ACC112 (cell line): ENCODE measurements around the gene MAML2.

ENCODE experiments used
- H2AFZ ChIP-seq: fragments of 200-600 bp; sonication (generic); one replicate; pipeline ENCODE4 v1.6.0; 2017; ENCODE audit warnings: antibody characterized with exemption, low read length; ENCODE audit not compliant: unreplicated experiment
- H3K27ac ChIP-seq: fragments of 200-600 bp; sonication (generic); 2 replicates; pipeline ENCODE4 v1.5.1; 2014; ENCODE audit warnings: low read depth, mild to moderate bottlenecking, antibody characterized with exemption, low read length, moderate library complexity
- H3K27me3 ChIP-seq: fragments of 200-600 bp; sonication (generic); 2 replicates; pipeline ENCODE4 v1.6.1; 2014; ENCODE audit warnings: mild to moderate bottlenecking, antibody characterized with exemption, low read length, moderate library complexity, mixed read lengths; ENCODE audit not compliant: insufficient read depth
- H3K36me3 ChIP-seq: fragments of 200-600 bp; sonication (generic); 2 replicates; pipeline ENCODE4 v1.6.1; 2016; ENCODE audit warnings: mild to moderate bottlenecking, antibody characterized with exemption, low read length, moderate library complexity, mixed read lengths; ENCODE audit not compliant: insufficient read depth
- H3K4me1 ChIP-seq: fragments of 200-600 bp; sonication (generic); one replicate; pipeline ENCODE4 v1.6.1; 2016; ENCODE audit warnings: low read length, mixed read lengths; ENCODE audit not compliant: insufficient read depth, unreplicated experiment, control insufficient read depth
- H3K4me3 ChIP-seq: fragments of 200-600 bp; sonication (generic); 2 replicates; pipeline ENCODE4 v1.5.1; 2014; ENCODE audit warnings: mild to moderate bottlenecking, low read depth, low read length
- H3K79me2 ChIP-seq: fragments of 200-600 bp; sonication (generic); one replicate; pipeline ENCODE4 v1.6.0; 2016; ENCODE audit warnings: low read length; ENCODE audit not compliant: control insufficient read depth, unreplicated experiment, insufficient read depth

Gene MAML2

GRCh38 chr11:96017856-96018255, 325.1 kb downstream of the MAML2 start:
- H3K36me3 ChIP-seq, result peaks cover 4% of the 10 kb centered on the region; the same call in 1 of the 2 replicates

DNA sequence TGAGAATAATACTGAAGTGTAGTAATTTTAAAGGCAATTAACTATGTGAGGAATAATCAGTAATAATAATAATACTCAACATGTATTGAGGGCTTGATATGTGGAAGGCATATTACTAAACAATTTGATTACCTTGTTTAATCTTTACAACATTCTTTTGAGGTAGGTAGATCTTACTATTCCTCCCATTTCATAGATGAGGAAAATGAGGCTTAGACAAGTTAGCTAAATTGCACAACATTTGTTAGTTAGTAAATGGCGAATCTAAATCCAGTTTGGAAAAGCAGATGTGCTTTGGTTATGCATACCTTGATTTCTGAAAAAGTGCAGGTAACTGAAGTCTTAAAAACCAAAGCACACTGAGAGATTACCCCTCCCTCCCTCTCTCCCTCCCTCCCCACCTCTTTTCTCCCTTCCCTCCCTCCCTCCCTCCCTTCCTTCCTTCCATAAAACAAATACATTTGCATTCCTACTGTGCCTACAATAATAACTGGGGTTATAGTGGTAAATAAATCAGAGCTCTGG, 326.0 kb downstream of the MAML2 start:
- no peak overlapping the region for H2AFZ ChIP-seq
- peaks cover 30% of the 10 kb centered on the region for H3K4me1 ChIP-seq
- no peak overlapping the region for H3K4me3 ChIP-seq
- peaks cover 11% of the 10 kb centered on the region for H3K79me2 ChIP-seq
- H3K27me3 ChIP-seq, result no peaks in the 10 kb centered on the region
- no peak overlapping the region for H3K27ac ChIP-seq
- peaks cover 4% of the 10 kb centered on the region; the same call in 1 of the 2 replicates for H3K36me3 ChIP-seq

More at GRCh38 chr11:96017856-96018255, 325.1 kb downstream of the MAML2 start:
- H2AFZ ChIP-seq, result no peak overlapping the region
- no peak overlapping the region for H3K27ac ChIP-seq
- H3K4me1 ChIP-seq, result peaks cover 22% of the 10 kb centered on the region
- no peak overlapping the region for H3K4me3 ChIP-seq
- peaks cover 4% of the 10 kb centered on the region for H3K79me2 ChIP-seq
- no peaks in the 10 kb centered on the region for H3K27me3 ChIP-seq

DNA sequence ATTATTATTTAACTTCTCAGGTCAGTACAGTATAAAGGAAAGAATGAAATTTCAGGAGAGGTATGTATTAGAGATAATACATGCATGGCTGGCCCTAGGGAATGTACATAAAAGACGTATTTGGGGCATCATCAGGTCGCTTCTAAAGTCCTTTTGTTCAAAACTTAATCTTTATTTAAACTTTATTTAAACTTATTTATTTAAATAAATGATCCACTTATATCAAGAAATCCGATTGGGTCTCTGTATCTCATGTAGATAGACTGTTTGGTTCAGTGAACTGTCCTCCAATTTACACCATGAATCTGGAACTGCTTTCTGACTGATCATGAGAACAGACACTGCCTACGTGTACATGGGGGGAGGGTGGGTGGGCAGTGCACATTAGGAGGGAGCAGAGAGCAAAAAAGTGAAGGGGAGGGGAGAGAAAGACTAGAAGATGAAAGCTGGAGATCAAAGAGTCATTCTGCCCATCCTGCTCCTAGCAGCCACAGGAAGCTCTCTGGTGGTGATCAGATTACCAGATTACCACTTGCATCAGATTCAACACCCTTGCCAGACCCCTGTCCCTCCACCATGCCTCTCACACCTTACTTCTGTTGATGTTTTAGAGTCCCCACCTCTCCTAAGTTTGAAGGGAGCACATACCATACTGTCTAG, 327.0 kb downstream of the MAML2 start:
- H3K27ac ChIP-seq, result no peak overlapping the region
- H3K36me3 ChIP-seq, result no peaks in the 10 kb centered on the region
- H2AFZ ChIP-seq, result no peak overlapping the region
- H3K4me1 ChIP-seq, result peaks cover 31% of the 10 kb centered on the region
- H3K79me2 ChIP-seq, result peaks cover 17% of the 10 kb centered on the region
- no peaks in the 10 kb centered on the region for H3K27me3 ChIP-seq
- no peak overlapping the region for H3K4me3 ChIP-seq

DNA sequence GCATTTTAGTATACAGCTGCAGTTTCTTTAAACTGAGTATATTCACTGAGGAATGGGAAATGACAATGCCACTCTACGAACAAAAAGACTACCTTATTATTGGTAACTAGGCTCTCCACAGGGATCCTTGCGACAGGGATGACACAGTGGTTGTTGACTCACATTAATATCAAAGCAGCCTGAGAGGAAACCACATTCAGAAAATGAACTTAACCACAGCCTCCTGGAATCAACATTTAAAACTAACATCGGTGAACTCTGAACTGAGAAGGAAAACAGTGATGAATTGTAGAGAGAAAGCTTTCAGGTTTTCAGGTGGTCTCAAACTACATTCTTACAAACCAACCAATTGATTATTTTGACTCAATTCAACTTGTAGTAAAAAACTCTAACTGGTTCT, 328.8 kb downstream of the MAML2 start:
- Histone ChIP-seq H3K4me3 (no peak overlapping the region), H3K4me1 (peaks cover 31% of the 10 kb centered on the region), H3K79me2 (peaks cover 28% of the 10 kb centered on the region), H3K27ac (peak overlapping the region; percentile 39; the same call in 1 of the 2 replicates), H3K27me3 (no peaks in the 10 kb centered on the region), H2AFZ (no peak overlapping the region), H3K36me3 (no peaks in the 10 kb centered on the region)

DNA sequence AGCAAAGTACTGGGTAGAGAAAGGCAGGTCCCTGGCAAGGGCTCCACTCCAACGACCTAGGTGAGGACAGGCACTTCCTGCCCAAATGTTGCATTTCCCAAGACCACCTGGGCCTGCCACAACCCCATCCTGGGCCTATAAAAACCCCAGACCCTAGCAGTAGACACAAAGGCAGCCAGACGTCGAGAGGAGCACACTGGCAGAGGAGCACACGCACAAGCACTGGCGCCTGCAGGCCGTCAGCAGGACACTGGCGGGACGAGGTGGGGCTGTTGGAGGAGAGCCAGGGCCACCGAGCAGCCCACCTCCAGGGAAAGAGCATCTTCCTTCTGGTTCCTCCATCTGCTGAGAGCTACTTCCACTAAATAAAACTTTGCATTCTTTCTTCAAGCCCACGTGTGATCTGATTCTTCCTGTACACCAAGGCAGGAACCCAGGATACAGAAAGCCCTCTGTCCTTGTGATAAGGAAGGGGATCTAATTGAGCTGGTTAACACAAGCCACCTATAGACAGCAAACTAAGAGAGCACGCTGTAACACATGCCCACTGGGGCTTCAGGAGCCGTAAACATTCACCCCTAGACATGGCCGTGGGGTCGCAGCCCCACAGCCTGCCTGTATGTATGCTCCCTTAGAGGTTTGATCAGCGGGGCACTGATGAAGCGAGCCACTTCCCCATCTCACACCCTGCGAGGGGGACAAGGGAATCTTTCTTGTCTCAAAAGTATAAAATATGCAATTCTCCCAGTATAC, 329.4 kb downstream of the MAML2 start:
- H3K4me3 ChIP-seq, result no peak overlapping the region
- H3K27me3 ChIP-seq, result no peaks in the 10 kb centered on the region
- peaks cover 31% of the 10 kb centered on the region for H3K4me1 ChIP-seq
- peaks cover 34% of the 10 kb centered on the region for H3K79me2 ChIP-seq
- no peaks in the 10 kb centered on the region for H3K36me3 ChIP-seq
- H3K27ac ChIP-seq, result peak overlapping the region; percentile 39; the same call in 1 of the 2 replicates
- no peak overlapping the region for H2AFZ ChIP-seq

DNA sequence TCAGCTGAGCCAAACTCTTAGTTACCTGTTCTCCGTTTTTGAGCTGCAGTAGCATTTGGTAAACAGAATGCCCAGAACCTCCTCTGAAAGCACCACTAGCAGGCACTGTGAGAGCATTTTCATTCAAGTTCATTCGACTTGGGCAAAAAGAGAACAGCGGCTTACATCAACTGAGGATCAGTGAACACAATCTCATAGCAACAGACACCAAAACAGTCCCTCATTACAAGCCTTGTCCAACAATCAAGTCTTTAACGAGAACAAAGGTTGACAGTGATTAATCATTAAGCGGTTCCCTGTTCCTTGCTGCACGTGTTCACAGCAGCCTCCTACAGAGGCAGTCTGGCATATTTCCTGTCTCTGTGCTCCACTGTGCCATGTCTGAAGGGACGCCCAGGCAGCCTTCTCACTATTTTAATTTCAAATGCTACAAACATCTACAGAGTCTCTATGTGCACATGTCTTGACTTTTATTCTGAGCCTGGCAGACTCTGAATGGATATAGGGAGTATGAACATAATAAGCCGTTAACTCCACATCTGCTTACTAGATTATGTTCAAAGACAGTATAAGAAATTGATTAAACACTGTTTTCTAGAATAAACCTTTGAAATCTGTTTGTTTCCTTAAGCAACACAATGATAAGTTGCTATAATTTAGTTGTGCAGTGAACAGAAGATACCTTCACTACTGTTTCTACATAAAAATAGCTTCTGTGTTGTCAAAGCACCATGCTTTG, 330.7 kb downstream of the MAML2 start:
- peak overlapping the region; percentile 78 for H3K27ac ChIP-seq
- H3K4me1 ChIP-seq, result peaks cover 28% of the 10 kb centered on the region
- peaks cover 34% of the 10 kb centered on the region for H3K79me2 ChIP-seq
- peak overlapping the region; percentile 29 for H2AFZ ChIP-seq
- no peaks in the 10 kb centered on the region for H3K36me3 ChIP-seq
- H3K4me3 ChIP-seq, result peak overlapping the region; percentile 49
- H3K27me3 ChIP-seq, result no peaks in the 10 kb centered on the region

DNA sequence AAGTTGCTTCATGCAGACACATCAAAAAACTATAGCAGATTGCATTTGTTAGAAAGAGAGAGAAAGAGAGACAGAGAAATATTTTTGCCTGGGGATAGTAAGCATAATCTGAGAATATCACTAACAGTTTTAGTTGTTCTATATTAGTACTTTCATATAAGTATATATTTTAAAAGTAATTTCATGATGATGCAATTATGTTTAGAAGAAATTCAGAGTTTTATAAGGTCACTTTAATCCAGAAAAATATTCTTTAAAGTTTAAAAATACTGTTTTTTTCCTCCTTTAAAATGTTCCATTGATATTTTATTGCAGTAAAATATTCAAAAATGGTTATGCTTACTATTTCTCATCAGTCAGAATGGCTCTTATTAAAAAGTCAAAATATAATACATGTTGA, 332.3 kb downstream of the MAML2 start:
- H3K4me1 ChIP-seq, result peaks cover 28% of the 10 kb centered on the region
- no peak overlapping the region for H3K4me3 ChIP-seq
- H3K79me2 ChIP-seq, result peaks cover 34% of the 10 kb centered on the region

DNA sequence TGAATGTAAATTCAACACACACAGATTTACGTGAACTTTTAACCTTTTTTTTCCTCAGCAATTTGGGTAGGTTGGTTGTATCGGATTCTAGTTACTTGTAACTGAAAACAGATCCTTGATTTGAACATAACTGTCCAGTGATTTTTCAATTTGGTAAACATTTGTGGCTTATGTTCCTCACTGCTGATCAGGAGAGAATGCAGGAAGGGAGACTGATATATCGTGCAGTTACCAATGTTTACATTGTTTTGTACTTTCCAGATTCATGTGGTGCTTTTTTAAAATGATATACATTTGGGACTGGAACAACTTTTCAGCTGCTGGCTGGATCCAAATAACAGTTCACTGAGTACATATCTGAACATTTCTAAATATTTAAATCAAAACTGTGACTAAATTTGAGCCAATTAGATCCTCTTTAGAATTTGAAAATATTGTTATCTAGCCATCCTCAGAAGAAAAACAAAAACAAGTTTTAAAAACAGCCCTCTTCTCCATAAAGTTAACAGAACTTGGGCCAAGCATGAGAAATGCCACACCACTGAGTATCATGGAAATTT, 334.8 kb downstream of the MAML2 start:
- peaks cover 12% of the 10 kb centered on the region for H3K4me1 ChIP-seq
- peaks cover 38% of the 10 kb centered on the region for H3K79me2 ChIP-seq
- no peak overlapping the region for H2AFZ ChIP-seq

More for the DNA sequence above, 332.3 kb downstream of the MAML2 start:
- Histone ChIP-seq H3K27me3 (no peaks in the 10 kb centered on the region), H2AFZ (no peak overlapping the region), H3K27ac (no peak overlapping the region), H3K36me3 (no peaks in the 10 kb centered on the region)

DNA sequence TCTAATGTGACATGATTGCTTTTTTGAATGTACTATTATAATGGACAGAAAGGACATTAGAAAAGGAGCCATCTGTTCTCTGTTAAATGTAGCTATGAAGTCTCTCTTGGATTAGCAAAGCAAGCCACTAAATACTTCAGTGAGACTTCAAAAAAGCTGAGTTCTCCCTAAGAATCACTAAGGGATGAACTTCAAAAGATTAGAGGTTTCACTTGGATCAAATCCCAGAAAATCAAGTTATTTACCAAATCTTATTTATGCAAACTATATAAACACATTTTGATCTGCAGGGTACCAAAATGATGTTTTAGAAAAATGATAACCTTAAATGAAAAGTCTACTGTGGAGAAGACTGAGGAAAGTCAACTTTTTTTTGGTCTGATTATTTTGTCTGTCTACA, 337.0 kb downstream of the MAML2 start:
- Histone ChIP-seq H3K36me3 (no peaks in the 10 kb centered on the region; the same call in 1 of the 2 replicates), H3K27me3 (no peaks in the 10 kb centered on the region), H3K27ac (no peak overlapping the region), H3K79me2 (peaks cover 32% of the 10 kb centered on the region), H3K4me1 (peaks cover 14% of the 10 kb centered on the region), H3K4me3 (no peak overlapping the region), H2AFZ (no peak overlapping the region)

More for the DNA sequence above, 334.8 kb downstream of the MAML2 start:
- H3K36me3 ChIP-seq, result no peaks in the 10 kb centered on the region; the same call in 1 of the 2 replicates
- H3K4me3 ChIP-seq, result no peak overlapping the region
- no peak overlapping the region for H3K27ac ChIP-seq
- no peaks in the 10 kb centered on the region for H3K27me3 ChIP-seq

- Histone ChIP-seq H3K27ac (no peak overlapping the region), H3K27me3 (no peaks in the 10 kb centered on the region), H2AFZ (no peak overlapping the region), H3K36me3 (no peaks in the 10 kb centered on the region; the same call in 1 of the 2 replicates), H3K4me1 (peaks cover 26% of the 10 kb centered on the region), H3K4me3 (no peak overlapping the region), H3K79me2 (peaks cover 29% of the 10 kb centered on the region)
Measured at GRCh38 chr11:96004862-96005261, 338.1 kb downstream of the MAML2 start.
